Liver (tissue), 3 donors: ENCODE measurements around the gene SEMA3G.

Source experiments
- EGR1 ChIP-seq, 2 donors: IDR thresholded peaks; 2 replicates each; pipeline ENCODE4 v1.6.1; 2016 to 2018; ENCODE audit warnings: antibody characterized with exemption in 2 of 2, low read depth in 2 of 2
- FOXA1 ChIP-seq: IDR thresholded peaks from 2 replicates; pipeline ENCODE4 v1.6.1; 2016; ENCODE audit warnings: antibody characterized with exemption
- GABPA ChIP-seq, 2 donors: IDR thresholded peaks in 1 of 2; conservative IDR thresholded peaks in 1 of 2; 2 replicates each; pipeline ENCODE4 v1.6.1; 2016; ENCODE audit warnings: antibody characterized with exemption in 2 of 2, mild to moderate bottlenecking in 1 of 2, moderate library complexity in 1 of 2
- HNF4G ChIP-seq: IDR thresholded peaks from 2 replicates; pipeline ENCODE4 v1.6.1; 2016; ENCODE audit warnings: antibody characterized with exemption
- JUND ChIP-seq, 2 donors: IDR thresholded peaks; 2 replicates each; pipeline ENCODE4 v1.6.1; 2016; ENCODE audit warnings: antibody characterized with exemption in 2 of 2
- MAX ChIP-seq: IDR thresholded peaks from 2 replicates; pipeline ENCODE4 v1.6.1; 2016; ENCODE audit warnings: antibody characterized with exemption
- REST ChIP-seq: IDR thresholded peaks from 2 replicates; pipeline ENCODE4 v1.6.1; 2016; ENCODE audit warnings: antibody characterized with exemption, mild to moderate bottlenecking
- TAF1 ChIP-seq: conservative IDR thresholded peaks from 2 replicates; pipeline ENCODE4 v1.6.1; 2016; ENCODE audit warnings: antibody characterized with exemption, mild to moderate bottlenecking
- YY1 ChIP-seq: IDR thresholded peaks from 2 replicates; pipeline ENCODE4 v1.6.1; 2016; ENCODE audit warnings: antibody characterized with exemption, mild to moderate bottlenecking
- TF ChIP-seq, protein P1 (sequence below): fragments of 150-350 bp; IDR thresholded peaks from 2 replicates; pipeline ENCODE4 v1.5.1; 2017; ENCODE audit warnings: improper control_type of control experiment, low read depth, low read length; ENCODE audit not compliant: missing input control
- donor health status: healthy.
- donor health status: healthy.

DNA sequence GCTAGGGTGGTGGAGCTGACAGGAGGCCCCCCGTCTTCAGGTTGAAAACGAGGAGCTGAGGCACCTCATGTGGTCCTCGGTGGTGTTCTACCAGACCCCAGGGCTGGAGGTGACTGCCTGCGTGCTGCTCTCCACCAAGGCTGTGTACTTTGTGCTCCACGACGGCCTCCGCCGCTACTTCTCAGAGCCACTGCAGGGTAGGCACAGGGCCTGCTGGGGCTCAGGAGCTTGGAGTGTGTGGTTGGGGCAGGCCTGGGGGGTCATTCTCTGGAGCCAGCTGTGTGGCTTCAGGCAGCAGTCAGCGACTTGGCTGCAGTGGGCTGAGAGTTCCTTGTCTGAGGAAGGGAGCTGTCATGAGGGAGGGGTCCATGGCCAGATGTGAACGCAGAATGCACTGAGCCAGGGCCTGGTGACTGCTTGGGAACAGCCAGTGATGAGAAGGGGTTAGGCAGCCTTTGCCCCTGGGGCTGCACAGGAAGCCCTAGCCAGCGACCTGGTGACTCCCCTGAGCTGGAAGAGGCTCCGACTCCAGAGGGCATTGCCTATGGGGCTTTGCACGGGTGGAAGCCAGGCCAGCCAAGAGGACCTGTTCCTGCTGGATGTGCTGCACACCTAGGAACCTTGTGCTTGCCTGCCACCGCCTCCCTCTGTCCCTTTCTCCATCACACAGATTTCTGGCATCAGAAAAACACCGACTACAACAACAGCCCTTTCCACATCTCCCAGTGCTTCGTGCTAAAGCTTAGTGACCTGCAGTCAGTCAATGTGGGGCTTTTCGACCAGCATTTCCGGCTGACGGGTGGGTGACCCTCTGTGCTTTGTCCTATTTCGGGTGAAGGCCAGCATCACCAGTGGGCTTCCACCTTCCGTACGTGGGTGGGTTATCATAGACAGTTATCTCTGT is 45.4 kb upstream of the SEMA3G start:
- TF ChIP-seq, protein P1, sequence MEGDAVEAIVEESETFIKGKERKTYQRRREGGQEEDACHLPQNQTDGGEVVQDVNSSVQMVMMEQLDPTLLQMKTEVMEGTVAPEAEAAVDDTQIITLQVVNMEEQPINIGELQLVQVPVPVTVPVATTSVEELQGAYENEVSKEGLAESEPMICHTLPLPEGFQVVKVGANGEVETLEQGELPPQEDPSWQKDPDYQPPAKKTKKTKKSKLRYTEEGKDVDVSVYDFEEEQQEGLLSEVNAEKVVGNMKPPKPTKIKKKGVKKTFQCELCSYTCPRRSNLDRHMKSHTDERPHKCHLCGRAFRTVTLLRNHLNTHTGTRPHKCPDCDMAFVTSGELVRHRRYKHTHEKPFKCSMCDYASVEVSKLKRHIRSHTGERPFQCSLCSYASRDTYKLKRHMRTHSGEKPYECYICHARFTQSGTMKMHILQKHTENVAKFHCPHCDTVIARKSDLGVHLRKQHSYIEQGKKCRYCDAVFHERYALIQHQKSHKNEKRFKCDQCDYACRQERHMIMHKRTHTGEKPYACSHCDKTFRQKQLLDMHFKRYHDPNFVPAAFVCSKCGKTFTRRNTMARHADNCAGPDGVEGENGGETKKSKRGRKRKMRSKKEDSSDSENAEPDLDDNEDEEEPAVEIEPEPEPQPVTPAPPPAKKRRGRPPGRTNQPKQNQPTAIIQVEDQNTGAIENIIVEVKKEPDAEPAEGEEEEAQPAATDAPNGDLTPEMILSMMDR = no peak
- TF ChIP-seq GABPA (IDR thresholded peaks at IDR 0.05 in 1 of 2, conservative IDR thresholded peaks at IDR 0.05 in 1 of 2) = no peak
- no peak for TF ChIP-seq YY1
- TF ChIP-seq HNF4G = no peak
- no peak for TF ChIP-seq FOXA1
- TF ChIP-seq TAF1 = no peak
- no peak for TF ChIP-seq MAX
- no peak for TF ChIP-seq EGR1 (IDR thresholded peaks at IDR 0.05; ENCODE audit: low read depth in 2 of 2)
- no peak for TF ChIP-seq JUND (IDR thresholded peaks at IDR 0.05)
- TF ChIP-seq REST = no peak
